ENCODE data around the gene ZC3HAV1L. TPM values are rescaled to one million over a fixed set of nuclear protein-coding genes. Genes with fewer than 3 reads are reported as not detected.

ZC3HAV1L gene
- total and polyA plus RNA-seq, 2 of the 8 experiments (the other 6 are each of a cell fraction or from before 2014, with no cell fraction given), result 5.2 to 7.0 TPM

GRCh38 chr7:138980563-138981291, 55.1 kb downstream of the ZC3HAV1L start:
- H3K4me3 ChIP-seq (ENCODE audit: extremely low read depth in 1 of 4, insufficient read depth in 2 of 4, low read depth in 3 of 4, low read length in 4 of 4), result peak overlapping the region; percentile 57 to 86 (median 78)
- H3K18ac ChIP-seq (ENCODE audit: extremely low read depth, low read length), result no peak overlapping the region; the same call in none of the 2 replicates
- peaks cover 11% of the 10 kb centered on the region for H3K23me2 ChIP-seq (ENCODE audit: low read depth, low read length)
- H3K14ac ChIP-seq (ENCODE audit: insufficient read length), result no peak overlapping the region
- H4K91ac ChIP-seq (replicated peaks; ENCODE audit: insufficient read length, low read length), result no peak overlapping the region
- peaks cover 0 to 43% of the 10 kb centered on the region in 2 experiments; a peak in 2 of 4 replicates for H3K79me2 ChIP-seq (ENCODE audit: control insufficient read depth in 1 of 2, insufficient read depth in 2 of 2, low read length in 2 of 2)
- ChIA-PET POLR2A (ENCODE audit: partially characterized antibody) (interaction anchor here (3.5 kb wide), 1 partner anchor 10 kb away, joined by 14 read pairs; no protein-coding TSS in a partner anchor), CTCF (ENCODE audit: partially characterized antibody) (interaction anchor here (0.7 to 3.0 kb wide), 7 partner anchors 16 to 819 kb away, joined by 3 to 6 read pairs (median 3); no protein-coding TSS in a partner anchor)
- peak overlapping the region; percentile 51 to 86 (median 66) for H3K9ac ChIP-seq (replicated peaks in 1 of 4; ENCODE audit: extremely low read depth in 1 of 4, low read depth in 3 of 4, low read length in 3 of 4)
- H3K27ac ChIP-seq (ENCODE audit: low read depth, low read length), result no peak overlapping the region; the same call in 1 of the 2 replicates
- no peak overlapping the region for H2BK12ac ChIP-seq (ENCODE audit: low read depth, low read length)
- peaks cover 6 to 21% (median 15%) of the 10 kb centered on the region in 4 experiments; a peak in 6 of 7 replicates for H3K4me1 ChIP-seq (replicated peaks in 1 of 4; ENCODE audit: control insufficient read depth in 3 of 4, insufficient read depth in 4 of 4, low read length in 3 of 4)
- H3K4me2 ChIP-seq (ENCODE audit: insufficient read depth in 1 of 2, low read depth in 2 of 2, low read length in 2 of 2), result peak overlapping the region; percentile 78 to 79
- H4K20me1 ChIP-seq (replicated peaks in 1 of 2; ENCODE audit: control insufficient read depth in 1 of 2, insufficient read depth in 2 of 2, low read length in 2 of 2), result peaks cover 0 to 4% of the 10 kb centered on the region in 2 experiments
- peak overlapping the region; percentile 4 for H4K5ac ChIP-seq (ENCODE audit: insufficient read length, low read depth, low read length)
- peaks cover 0 to 19% (median 8%) of the 10 kb centered on the region in 4 experiments; a peak in 4 of 7 replicates for H3K27me3 ChIP-seq (replicated peaks in 1 of 4; ENCODE audit: control insufficient read depth in 3 of 4, extremely low read depth in 1 of 4, insufficient read depth in 3 of 4, low read length in 3 of 4)
- H3K79me1 ChIP-seq (ENCODE audit: low read depth, low read length), result 0 out of 2 replicates have a peak, but pooled peaks cover 3% of the 10 kb centered on the region
- WGBS, 2 experiments (ENCODE audit: extremely low coverage in 1 of 2, insufficient coverage in 1 of 2, insufficient read length in 1 of 2, insufficient replicate concordance in 2 of 2, low coverage in 1 of 2, low lambda C conversion rate in 2 of 2, missing lambda C conversion rate in 1 of 2), result 1% methylated on average over 55 of the region's 68 CpGs; no CpG with 5 or more reads in 1 of the 2 experiments
- H3K9me3 ChIP-seq (ENCODE audit: insufficient read depth in 2 of 2, low read depth in 1 of 2, low read length in 1 of 2), result no peaks in the 10 kb centered on the region
- H2AFZ ChIP-seq (ENCODE audit: low read length), result peak overlapping the region; percentile 4; the same call in 1 of the 2 replicates
- H3K56ac ChIP-seq (replicated peaks; ENCODE audit: insufficient read length, low read depth, low read length), result peak overlapping the region; percentile 78
- H3K4ac ChIP-seq (replicated peaks; ENCODE audit: insufficient read length, low read depth, low read length), result peak overlapping the region; percentile 44
- DNase-seq (ENCODE audit: low read depth in 1 of 2, low spot score in 2 of 2) (peak in 1 of 2 experiments; percentile 71), FAIRE-seq (no peak)
- peak overlapping the region; percentile 35; the same call in 1 of the 2 replicates for H4K8ac ChIP-seq (ENCODE audit: extremely low read depth, insufficient read depth, low read length)
- no peak overlapping the region for H2BK20ac ChIP-seq (ENCODE audit: low read length)
- H2BK120ac ChIP-seq (replicated peaks; ENCODE audit: low read depth, low read length), result peak overlapping the region; percentile 51
- no peak overlapping the region for H2AK5ac ChIP-seq (ENCODE audit: low read depth, low read length)
- 0 out of 2 replicates have a peak overlapping the region, but pooled peaks have one; percentile 46 for H2BK15ac ChIP-seq (ENCODE audit: low read length)
- H3K23ac ChIP-seq (ENCODE audit: insufficient read length), result no peak overlapping the region
- H2BK5ac ChIP-seq (ENCODE audit: low read depth, low read length), result no peak overlapping the region; the same call in 1 of the 2 replicates
- no peaks in the 10 kb centered on the region for H3K36me3 ChIP-seq (ENCODE audit: control insufficient read depth in 2 of 4, insufficient read depth in 4 of 4, low read length in 3 of 4)
- no peak for TF ChIP-seq BACH1 (IDR thresholded peaks at IDR 0.05; ENCODE audit: low read length)
- 0 out of 2 replicates have a peak, but pooled peaks have one; percentile 19 for TF ChIP-seq E2F6 (IDR thresholded peaks at IDR 0.05)
- TF ChIP-seq SUZ12 (IDR thresholded peaks at IDR 0.05; ENCODE audit: low read length), result no peak; the same call in 1 of the 2 replicates
- no peak for TF ChIP-seq USF2 (IDR thresholded peaks at IDR 0.05; ENCODE audit: low read length)
- peak; percentile 54 for TF ChIP-seq ASH2L (IDR thresholded peaks at IDR 0.05; ENCODE audit: low read length)
- no peak for TF ChIP-seq BRCA1 (IDR thresholded peaks at IDR 0.05; ENCODE audit: low read depth, low read length)
